ENCODE measurements around the gene MORC2. TPM values are rescaled to one million over a fixed set of nuclear protein-coding genes. Genes with fewer than 3 reads are reported as not detected.

MORC2 gene
- total RNA-seq (2021) (54.3 and 60.3 TPM in 2 replicates), Bru-seq, nascent RNA (percentile 84 among the genes with signal in this experiment), BruChase-seq, experiment 1, labeled RNA remaining after a 2-hour chase (percentile 87 among the genes with signal in this experiment), BruChase-seq, experiment 2, labeled RNA remaining after a 6-hour chase (percentile 90 among the genes with signal in this experiment)
- long read RNA-seq, full-length matches to known transcripts = 49 of 96 reads
- long read RNA-seq, partial matches to known transcripts = 17 of 96 reads
- long read RNA-seq, other reads (novel, unspliced or antisense) = 30 of 96 reads

- intact Hi-C loops (cut with micrococcal nuclease; ENCODE audit: unreplicated experiment) = loop anchor here (5.0 kb wide), 1 partner anchor 114 kb away; the partner anchor contains the start of gene SMTN
- POLR2A ChIA-PET (ENCODE audit: low non-redundant PET) = interaction anchor here (0.6 to 0.9 kb wide), 4 partner anchors 20 to 1389 kb away, joined by 3 to 6 read pairs (median 4); no protein-coding TSS in a partner anchor
- peaks cover 49% of the 10 kb centered on the region for H3K9me3 ChIP-seq (ENCODE audit: low read depth, low read length, poor library complexity, severe bottlenecking)
- TF ChIP-seq CTCF (conservative IDR thresholded peaks at IDR 0.05; ENCODE audit: low read depth, low read length) (no peak), EZH2 (IDR thresholded peaks at IDR 0.05; ENCODE audit: borderline replicate concordance, low read depth, low read length, poor library complexity, severe bottlenecking) (no peak)
- DNase-seq (ENCODE audit: low spot score) = no peak
- H3K4me3 ChIP-seq (ENCODE audit: low read depth, low read length, poor library complexity, severe bottlenecking) = peak within 1 kb of the TSS; percentile 81
- H3K27ac ChIP-seq (ENCODE audit: low read depth, low read length, poor library complexity, severe bottlenecking) = peak within 1 kb of the TSS; percentile 96
- peaks cover 39% of the 10 kb centered on the region for H3K36me3 ChIP-seq (ENCODE audit: insufficient read depth, low read length, poor library complexity, severe bottlenecking)
- no peaks in the 10 kb centered on the region for H3K4me1 ChIP-seq (ENCODE audit: insufficient read depth, low read length, poor library complexity, severe bottlenecking)
- no peaks in the 10 kb centered on the region for H3K27me3 ChIP-seq (replicated peaks; ENCODE audit: insufficient read depth, low read depth, low read length, poor library complexity)
- TSS peak; percentile 37 for BruUV-seq (replicated peaks)
- CTCF ChIA-PET = no interaction called here
These were observed at the start of gene MORC2 for GRCh38 chr22:30968015-30968923. MORC2 (minus strand) TSS chr22:30968774; CDS start chr22:30967889, 885 bp downstream.

DNA sequence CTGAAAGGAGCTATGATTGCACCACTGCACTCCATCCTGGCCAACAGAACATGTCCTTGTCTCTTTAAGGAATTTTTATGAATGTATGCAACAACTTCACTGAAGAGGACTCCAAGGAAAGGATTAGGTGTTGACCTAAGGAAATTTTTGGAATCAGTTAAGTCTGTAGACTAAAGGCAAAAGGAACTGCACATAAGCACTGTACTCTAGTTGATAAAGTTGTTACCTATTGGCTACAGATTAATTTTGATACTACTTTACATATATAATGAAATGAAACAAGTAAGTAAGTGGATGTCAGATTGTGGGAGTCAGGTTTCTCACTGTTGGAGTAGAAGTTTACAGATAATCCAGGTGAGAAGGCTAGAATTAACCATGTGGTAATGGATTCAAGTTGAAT is 37.0 kb upstream of the MORC2 start:
- H3K27ac ChIP-seq (ENCODE audit: low read depth, low read length, poor library complexity, severe bottlenecking) = no peak overlapping the region
- H3K4me1 ChIP-seq (ENCODE audit: insufficient read depth, low read length, poor library complexity, severe bottlenecking) = no peaks in the 10 kb centered on the region
- no peak overlapping the region for H3K4me3 ChIP-seq (ENCODE audit: low read depth, low read length, poor library complexity, severe bottlenecking)
- intact Hi-C loops (cut with micrococcal nuclease; ENCODE audit: unreplicated experiment) = no loop called here
- no peak for DNase-seq (ENCODE audit: low spot score)
- no peaks in the 10 kb centered on the region for H3K36me3 ChIP-seq (ENCODE audit: insufficient read depth, low read length, poor library complexity, severe bottlenecking)
- no peaks in the 10 kb centered on the region for H3K27me3 ChIP-seq (replicated peaks; ENCODE audit: insufficient read depth, low read depth, low read length, poor library complexity)
- H3K9me3 ChIP-seq (ENCODE audit: low read depth, low read length, poor library complexity, severe bottlenecking) = peaks cover 9% of the 10 kb centered on the region
- POLR2A ChIA-PET (ENCODE audit: low non-redundant PET) = no interaction called here
- BruUV-seq (replicated peaks) = no TSS peak
- TF ChIP-seq EZH2 (IDR thresholded peaks at IDR 0.05; ENCODE audit: borderline replicate concordance, low read depth, low read length, poor library complexity, severe bottlenecking) = no peak
- TF ChIP-seq CTCF (conservative IDR thresholded peaks at IDR 0.05; ENCODE audit: low read depth, low read length) = no peak
- CTCF ChIA-PET = no interaction called here

DNA sequence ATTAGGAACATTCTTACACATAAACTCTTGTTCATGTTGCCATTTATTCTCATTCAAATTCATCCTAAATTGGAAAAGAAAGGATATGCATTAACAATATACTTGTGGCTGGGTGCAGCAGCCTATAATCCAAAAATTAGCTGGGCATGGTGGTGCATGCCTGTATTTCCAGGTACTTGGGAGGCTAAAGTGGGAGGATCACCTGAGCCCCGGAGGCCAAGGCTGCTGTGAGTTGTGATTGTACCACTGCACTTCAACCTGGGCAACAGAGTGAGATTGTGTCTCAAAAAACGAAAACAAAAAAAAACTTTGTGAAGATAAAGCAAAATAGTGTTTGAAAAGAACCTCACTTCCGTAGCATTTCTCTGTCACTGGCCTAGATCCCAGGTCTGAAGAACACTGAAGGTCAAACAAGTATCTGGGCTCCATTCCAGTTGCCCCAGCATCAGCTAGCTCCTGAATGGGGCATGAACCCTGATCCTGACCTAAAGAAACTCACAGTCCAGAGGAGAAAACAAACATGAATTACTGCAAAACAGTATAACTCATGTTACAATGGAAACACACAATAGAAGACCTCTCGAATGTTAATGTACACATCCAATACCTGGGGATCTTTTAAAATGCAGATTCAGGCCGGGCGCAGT is 32.7 kb upstream of the MORC2 start:
- Histone ChIP-seq H3K4me1 (ENCODE audit: insufficient read depth, low read length, poor library complexity, severe bottlenecking) (no peaks in the 10 kb centered on the region), H3K27me3 (replicated peaks; ENCODE audit: insufficient read depth, low read depth, low read length, poor library complexity) (no peaks in the 10 kb centered on the region), H3K9me3 (ENCODE audit: low read depth, low read length, poor library complexity, severe bottlenecking) (peaks cover 9% of the 10 kb centered on the region), H3K36me3 (ENCODE audit: insufficient read depth, low read length, poor library complexity, severe bottlenecking) (no peaks in the 10 kb centered on the region), H3K4me3 (ENCODE audit: low read depth, low read length, poor library complexity, severe bottlenecking) (no peak overlapping the region), H3K27ac (ENCODE audit: low read depth, low read length, poor library complexity, severe bottlenecking) (no peak overlapping the region)
- CTCF ChIA-PET = no interaction called here
- intact Hi-C loops (cut with micrococcal nuclease; ENCODE audit: unreplicated experiment) = no loop called here
- BruUV-seq (replicated peaks) = no TSS peak
- DNase-seq (ENCODE audit: low spot score) = no peak
- POLR2A ChIA-PET (ENCODE audit: low non-redundant PET) = no interaction called here
- TF ChIP-seq CTCF (conservative IDR thresholded peaks at IDR 0.05; ENCODE audit: low read depth, low read length) = no peak
- TF ChIP-seq EZH2 (IDR thresholded peaks at IDR 0.05; ENCODE audit: borderline replicate concordance, low read depth, low read length, poor library complexity, severe bottlenecking) = no peak

All from A673 (cell line).